NT2/D1 (cell line): ENCODE measurements around the gene PGAM5.

ENCODE experiments used
- SUZ12 ChIP-seq: IDR thresholded peaks from 2 replicates; pipeline ENCODE4 v1.6.1; 2011; ENCODE audit not compliant: insufficient read length, insufficient read depth; ENCODE audit errors: extremely low read depth
- YY1 ChIP-seq: IDR thresholded peaks from 2 replicates; pipeline ENCODE4 v1.6.1; 2011; ENCODE audit not compliant: insufficient read length, insufficient read depth

DNA sequence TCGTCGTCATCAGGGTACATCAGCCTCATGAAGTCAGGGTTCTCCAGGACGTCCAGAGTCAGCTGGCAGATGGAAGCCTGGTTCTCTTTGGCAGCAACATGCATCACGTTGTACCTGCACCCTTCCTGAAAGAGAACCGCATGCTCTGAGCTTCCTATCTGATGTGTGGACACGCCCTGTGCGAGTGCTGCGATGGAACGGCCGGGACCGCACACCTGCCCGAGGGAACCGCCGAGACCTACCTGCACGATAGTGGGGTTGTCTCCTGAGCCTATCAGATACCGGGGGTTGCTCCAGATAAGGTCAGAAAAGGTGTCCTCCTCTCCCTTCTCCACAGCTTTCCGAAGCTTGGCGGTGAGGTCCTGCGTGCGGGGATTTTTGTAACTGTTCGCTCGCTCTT, 37.3 kb downstream of the PGAM5 start:
- TF ChIP-seq SUZ12, result no peak
- no peak for TF ChIP-seq YY1
